GM12878 (cell line): ENCODE measurements around the gene AGRN. TPM values are rescaled to one million over a fixed set of nuclear protein-coding genes. Genes with fewer than 3 reads are reported as not detected.

ENCODE experiments used
- ATAC-seq: fragments of 200-7000 bp; cut with Tn5 transposase; 3 replicates; pipeline ENCODE4 v1.9.1; 2020; ENCODE audit warnings: mild to moderate bottlenecking, moderate library complexity
- BruUV-seq: library from RNA; stranded (reverse); fragments of 400-500 nt; replicated peaks from 2 replicates; lab custom pipeline; 2021; lab: Mats Ljungman, UMichigan
- CTCF ChIA-PET: fragments of 300-600 bp; sonication (Branson Sonifier 250); formaldehyde crosslinking; extraction: SDS; loops from one replicate; lab custom pipeline; 2021; ENCODE audit warnings: inconsistent platforms; lab: Yijun Ruan, JAX
- POLR2A ChIA-PET: fragments of 350-600 bp; formaldehyde crosslinking; extraction: SDS; loops from one replicate; lab custom pipeline; 2021; ENCODE audit warnings: inconsistent platforms; lab: Charles Lee
- RAD21 ChIA-PET: fragments of 300-600 bp; sonication (Branson Sonifier 250); formaldehyde crosslinking; loops from one replicate; lab custom pipeline; 2023; ENCODE audit warnings: antibody characterized with exemption; ENCODE audit not compliant: unreplicated experiment; lab: Charles Lee
- SMC1A ChIA-PET: fragments of 300-600 bp; sonication (Branson Sonifier 250); formaldehyde crosslinking; loops from one replicate; lab custom pipeline; 2023; ENCODE audit not compliant: unreplicated experiment, uncharacterized antibody; lab: Charles Lee
- DNase-seq: peaks from one replicate; pipeline ENCODE4 v3.0.0-alpha.2; 2011; ENCODE audit warnings: low read depth, low spot score
- FAIRE-seq: peaks from 3 replicates; lab custom pipeline; 2011; peaks lifted over from hg19 to GRCh38; lab: Jason Lieb, UNC
- H2AFZ ChIP-seq: 2 replicates; pipeline ENCODE4 v1.6.0; 2011; ENCODE audit warnings: low read depth, low read length, control low read depth; ENCODE audit not compliant: control insufficient read depth
- H3K27ac ChIP-seq: 2 replicates; pipeline ENCODE4 v1.5.1; 2011; ENCODE audit warnings: control low read depth; ENCODE audit not compliant: control insufficient read depth, insufficient read depth
- H3K27me3 ChIP-seq, 2 experiments: replicated peaks in 1 of 2; 2 replicates each; pipeline versions ENCODE4 v1.6.0 to v1.6.1; 2011; ENCODE audit warnings: low read length in 1 of 2; ENCODE audit not compliant: control insufficient read depth in 2 of 2, insufficient read depth in 2 of 2
- H3K36me3 ChIP-seq, 2 experiments: 2 replicates each; pipeline ENCODE4 v1.5.1; 2011; ENCODE audit warnings: low read length in 1 of 2; ENCODE audit not compliant: control insufficient read depth in 2 of 2, insufficient read depth in 2 of 2
- H3K4me1 ChIP-seq: 2 replicates; pipeline ENCODE4 v1.6.1; 2011; ENCODE audit warnings: mild to moderate bottlenecking, low read length, moderate library complexity, mixed read lengths; ENCODE audit not compliant: control insufficient read depth, insufficient read depth
- H3K4me2 ChIP-seq: 2 replicates; pipeline ENCODE4 v1.6.0; 2011; ENCODE audit warnings: control low read depth; ENCODE audit not compliant: control insufficient read depth, insufficient read depth
- H3K4me3 ChIP-seq: fragments of 200-600 bp; sonication (generic); 2 replicates; pipeline ENCODE4 v1.5.1; 2016
- H3K79me2 ChIP-seq: 2 replicates; pipeline ENCODE4 v1.6.0; 2011; ENCODE audit warnings: low read length; ENCODE audit not compliant: control insufficient read depth, insufficient read depth
- H3K9ac ChIP-seq: 2 replicates; pipeline ENCODE4 v1.8.0; 2011; ENCODE audit warnings: low read length, control low read depth, mixed read lengths; ENCODE audit not compliant: control insufficient read depth, insufficient read depth
- H3K9me3 ChIP-seq: replicated peaks from 3 replicates; pipeline ENCODE4 v1.5.1; 2011; ENCODE audit warnings: mild to moderate bottlenecking, low read length; ENCODE audit not compliant: control insufficient read depth, insufficient read depth
- H4K20me1 ChIP-seq: 2 replicates; pipeline ENCODE4 v1.6.0; 2011; ENCODE audit not compliant: control insufficient read depth, insufficient read depth
- TARDBP ChIP-seq: IDR thresholded peaks from 2 replicates; pipeline ENCODE4 v1.6.1; 2016; ENCODE audit warnings: borderline replicate concordance
- WRNIP1 ChIP-seq: IDR thresholded peaks from 2 replicates; pipeline ENCODE4 v1.6.1; 2011; ENCODE audit warnings: low read depth, low read length, improper control_type of control experiment, borderline replicate concordance
- WGBS: methylation state at CpG from one replicate; pipeline ENCODE4 v1.1.6; 2016; ENCODE audit warnings: low lambda C conversion rate; ENCODE audit not compliant: insufficient replicate concordance, insufficient coverage; ENCODE audit errors: missing lambda C conversion rate; 5-methylcytosine and 5-hydroxymethylcytosine counted together
- in situ Hi-C: fragments of 300-500 bp; cut with MboI; formaldehyde crosslinking; loops from 9 replicates; pipeline ENCODE4 v1.14.3; 2018; ENCODE audit warnings: mixed read lengths
- intact Hi-C: fragments of 100-400 bp; cut with micrococcal nuclease; formaldehyde crosslinking; loops from one replicate; pipeline ENCODE4 v1.14.2; 2022; ENCODE audit not compliant: unreplicated experiment
- polyA plus RNA-seq, 11 experiments: library from polyadenylated mRNA; depleted of rRNA in 4 of 11; unstranded in 6 of 11; stranded (reverse) in 5 of 11; fragments of >200 nt; fragmentation: Nextera tagmentation in 4 of 11; fragmentation: Illumina TruSeq in 1 of 11; extraction: Ambion mirVana in 4 of 11; extraction: Trizol in 1 of 11; gene quantifications; 1 replicate in 1 of 11; 2 replicates in 10 of 11; pipeline versions ENCODE4 v1.2.1 to v1.2.3, GENCODE V29; 2011 to 2016; ENCODE audit warnings: inconsistent platforms in 2 of 11, missing spikeins in 2 of 11, low read depth in 1 of 11
- total RNA-seq, 4 experiments: library from RNA; depleted of rRNA in 3 of 4; stranded (reverse); fragments of >200 nt in 3 of 4; fragmentation: Illumina TruSeq in 1 of 4; extraction: Trizol in 1 of 4; gene quantifications; 2 replicates each; pipeline versions ENCODE4 v1.2.1 to v1.2.3, GENCODE V29; 2013 to 2021
- TF ChIP-seq, protein P1 (sequence below): fragments of 450-650 bp; IDR thresholded peaks from 2 replicates; pipeline ENCODE4 v1.6.1; 2016; ENCODE audit warnings: mild to moderate bottlenecking

Gene AGRN
- total and polyA plus RNA-seq, 10 of the 15 experiments (the other 5 are each of a cell fraction or from before 2014, with no cell fraction given): 0.02 to 41.8 (median 4.1) TPM

DNA sequence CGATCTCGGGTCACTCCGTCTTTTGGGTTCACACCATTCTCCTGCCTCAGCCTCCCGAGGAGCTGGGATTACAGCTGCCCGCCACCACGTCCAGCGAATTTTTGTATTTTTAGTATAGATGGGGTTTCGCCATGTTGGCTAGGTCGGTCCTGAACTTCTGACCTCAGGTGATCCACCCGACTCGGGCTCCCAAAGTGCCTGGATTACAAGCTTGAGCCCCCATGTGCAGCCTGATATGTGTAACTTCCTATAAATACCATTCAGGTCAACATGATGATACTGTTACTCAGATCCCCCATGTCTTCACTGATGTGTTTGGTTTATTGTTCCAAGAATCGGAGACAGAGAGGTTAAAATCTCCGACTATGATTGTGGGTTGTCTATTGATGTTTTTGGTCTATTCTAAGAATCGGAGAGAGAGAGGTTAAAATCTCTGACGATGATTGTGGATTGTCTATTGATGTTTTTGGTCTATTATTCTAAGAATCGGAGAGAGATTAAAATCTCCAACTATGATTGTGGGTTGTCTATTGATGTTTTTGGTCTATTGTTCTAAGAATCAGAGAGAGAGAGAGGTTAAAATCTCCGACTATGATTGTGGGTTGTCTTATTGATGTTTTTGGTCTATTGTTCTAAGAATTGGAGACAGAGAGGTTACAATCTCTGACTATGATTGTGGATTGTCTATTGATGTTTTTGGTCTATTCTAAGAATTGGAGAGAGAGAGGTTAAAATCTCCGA is 78.9 kb downstream of the AGRN start (continued):
- no peak for TF ChIP-seq WRNIP1
- TF ChIP-seq, all 136 proteins: peak for 0

- BruUV-seq: no TSS peak
- RAD21 ChIA-PET: no interaction called here
- WGBS: 75% methylated on average over 4 of the region's 4 CpGs
Measured at GRCh38 chr1:1099506-1100183, 79.7 kb downstream of the AGRN start.

More at GRCh38 chr1:1099506-1100183, 79.7 kb downstream of the AGRN start:
- TF ChIP-seq TARDBP: no peak
- TF ChIP-seq, protein P1, sequence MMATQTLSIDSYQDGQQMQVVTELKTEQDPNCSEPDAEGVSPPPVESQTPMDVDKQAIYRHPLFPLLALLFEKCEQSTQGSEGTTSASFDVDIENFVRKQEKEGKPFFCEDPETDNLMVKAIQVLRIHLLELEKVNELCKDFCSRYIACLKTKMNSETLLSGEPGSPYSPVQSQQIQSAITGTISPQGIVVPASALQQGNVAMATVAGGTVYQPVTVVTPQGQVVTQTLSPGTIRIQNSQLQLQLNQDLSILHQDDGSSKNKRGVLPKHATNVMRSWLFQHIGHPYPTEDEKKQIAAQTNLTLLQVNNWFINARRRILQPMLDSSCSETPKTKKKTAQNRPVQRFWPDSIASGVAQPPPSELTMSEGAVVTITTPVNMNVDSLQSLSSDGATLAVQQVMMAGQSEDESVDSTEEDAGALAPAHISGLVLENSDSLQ: no peak
- ChIA-PET CTCF (no interaction called here), SMC1A (no interaction called here), POLR2A (no interaction called here)
- ATAC-seq (no peak), DNase-seq (no peak), FAIRE-seq (no peak)
- Histone ChIP-seq H3K4me1 (no peaks in the 10 kb centered on the region), H3K79me2 (no peaks in the 10 kb centered on the region), H2AFZ (no peak overlapping the region), H3K4me3 (no peak overlapping the region), H3K9ac (no peak overlapping the region), H3K27ac (no peak overlapping the region), H4K20me1 (no peaks in the 10 kb centered on the region), H3K36me3 (no peaks in the 10 kb centered on the region; a peak in 1 of 4 replicates), H3K27me3 (no peaks in the 10 kb centered on the region), H3K4me2 (no peak overlapping the region), H3K9me3 (peaks cover 3% of the 10 kb centered on the region; the same call in 1 of the 3 replicates)
- intact Hi-C loops (no loop called here), in situ Hi-C loops (loop anchor here (5.0 kb wide), 1 partner anchor 47 kb away; no protein-coding TSS in a partner anchor)
